Melanocyte of skin (primary cell): ENCODE data around the gene POLG2. TPM values are rescaled to one million over a fixed set of nuclear protein-coding genes. Genes with fewer than 3 reads are reported as not detected.

Experiments
- small RNA-seq, 2 donors: library from RNA; depleted of rRNA; stranded (forward); fragments of <200 nt; gene quantifications; one replicate each; pipeline ENCODE3, GENCODE V24; 2012
- total RNA-seq, 2 donors: library from RNA; depleted of rRNA; stranded (reverse); fragments of >200 nt; gene quantifications; 2 replicates each; pipeline ENCODE4 v1.2.3, GENCODE V29; 2012

POLG2 gene
- 1 to 10 TPM; 3.4 to 9.7 TPM for total RNA-seq

DNA sequence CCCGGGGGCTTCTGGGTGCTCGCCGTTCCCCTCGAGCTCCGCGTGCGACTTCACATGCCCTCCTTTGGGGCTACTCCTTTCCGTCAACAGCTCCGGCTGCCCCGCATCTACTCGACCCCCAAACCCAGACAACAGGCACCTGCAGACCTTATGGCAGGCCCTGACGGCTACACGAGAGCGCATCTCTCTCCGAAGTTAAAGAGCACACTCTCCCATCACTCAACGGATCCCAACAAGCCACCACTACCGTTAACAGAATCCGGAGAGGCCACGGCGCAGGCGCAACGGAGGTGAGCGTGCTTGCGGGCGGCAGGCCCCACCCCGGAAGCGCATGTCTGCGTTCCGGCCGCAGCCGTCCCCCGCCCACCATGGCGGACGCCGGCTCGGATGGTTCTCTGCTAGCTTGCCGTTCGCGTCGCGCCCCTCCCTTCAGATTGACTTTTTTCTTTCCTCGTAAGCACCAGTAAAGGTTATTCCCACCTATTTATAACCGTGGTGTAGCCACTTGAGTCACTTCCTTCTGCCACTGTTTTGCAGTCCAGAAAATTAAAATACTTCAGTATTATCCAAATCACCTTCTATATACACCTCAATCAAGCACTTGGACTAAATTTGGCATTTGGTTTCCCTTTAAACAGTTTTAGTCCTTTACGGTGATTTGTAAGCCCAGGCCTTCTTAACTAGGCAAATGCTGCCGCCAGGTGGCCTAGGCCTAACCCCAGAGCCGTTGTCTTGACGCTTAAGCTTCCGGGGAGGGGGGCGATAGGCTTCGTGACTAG lies at the start of gene POLG2:
POLG2 (minus strand) TSS at position 269 of the 779 bp plus-strand sequence; CDS start at position 183, 86 bp downstream.

DNA sequence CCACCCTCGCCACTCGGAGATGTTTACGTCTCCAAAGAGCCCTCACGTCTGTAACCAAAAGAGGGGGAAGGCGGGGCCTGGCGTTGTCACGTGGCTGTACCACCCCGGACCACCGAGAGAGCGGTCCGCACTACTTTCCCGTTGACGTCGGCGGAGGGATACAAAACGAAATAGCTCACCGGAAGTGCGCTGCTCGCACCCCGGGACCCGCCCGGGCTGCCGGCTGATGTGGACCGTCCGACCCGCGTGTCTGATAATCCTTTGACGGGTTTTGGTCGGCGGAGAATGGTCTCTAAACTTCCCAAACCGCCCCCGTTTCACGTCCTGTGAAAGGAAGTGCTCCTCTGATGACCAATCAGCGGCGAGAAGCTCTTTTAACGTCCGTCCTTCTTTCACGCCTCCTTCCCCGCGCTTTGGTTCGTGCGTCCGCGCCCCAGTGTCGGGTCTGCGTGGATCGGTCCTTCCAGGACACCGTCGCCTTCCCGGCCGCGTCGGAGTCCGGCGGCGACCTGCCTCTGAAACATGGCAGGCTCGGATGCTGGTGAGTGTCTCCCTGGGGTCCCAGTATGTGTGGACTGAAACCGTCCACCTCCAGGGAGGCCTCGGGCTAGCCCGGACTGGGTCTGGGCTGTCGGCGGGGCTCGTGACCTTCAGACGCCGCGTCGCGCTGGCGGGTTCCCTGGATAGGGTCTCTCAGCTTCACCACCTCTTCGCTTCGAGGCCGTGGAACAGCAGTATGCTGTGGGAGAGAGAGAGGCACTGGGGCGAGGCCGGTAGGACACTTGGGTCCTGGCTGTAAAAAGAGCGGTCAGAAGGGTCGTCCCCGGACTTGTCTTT lies 9.9 kb upstream of the POLG2 start, which contains the start of gene CEP95:
CEP95 (plus strand) TSS at position 402 of the 837 bp plus-strand sequence; CDS start at position 523, 121 bp downstream.

DNA sequence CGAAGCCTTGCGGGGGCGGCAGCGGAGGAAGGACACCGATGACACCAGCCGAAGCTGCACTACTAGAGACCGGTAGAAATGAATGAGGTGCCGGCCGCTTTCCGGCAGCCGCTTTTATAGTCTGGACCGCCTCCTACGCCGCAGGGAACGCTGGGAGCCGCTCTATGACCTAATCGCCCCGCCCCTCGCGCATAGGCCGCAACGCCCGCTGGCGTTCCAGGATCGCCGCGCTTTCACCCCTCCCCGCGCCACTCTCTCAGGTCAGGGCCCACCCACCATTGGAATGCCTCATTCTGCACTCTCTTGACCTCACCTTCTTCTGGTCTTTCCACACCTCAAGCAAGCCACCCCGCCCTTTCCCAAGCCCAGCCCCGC lies 9.3 kb upstream of the POLG2 start, which contains the start of gene DDX5:
DDX5 (minus strand) TSS at position 89 of the 375 bp plus-strand sequence. CDS start 170 bp downstream, outside the sequence.

DNA sequence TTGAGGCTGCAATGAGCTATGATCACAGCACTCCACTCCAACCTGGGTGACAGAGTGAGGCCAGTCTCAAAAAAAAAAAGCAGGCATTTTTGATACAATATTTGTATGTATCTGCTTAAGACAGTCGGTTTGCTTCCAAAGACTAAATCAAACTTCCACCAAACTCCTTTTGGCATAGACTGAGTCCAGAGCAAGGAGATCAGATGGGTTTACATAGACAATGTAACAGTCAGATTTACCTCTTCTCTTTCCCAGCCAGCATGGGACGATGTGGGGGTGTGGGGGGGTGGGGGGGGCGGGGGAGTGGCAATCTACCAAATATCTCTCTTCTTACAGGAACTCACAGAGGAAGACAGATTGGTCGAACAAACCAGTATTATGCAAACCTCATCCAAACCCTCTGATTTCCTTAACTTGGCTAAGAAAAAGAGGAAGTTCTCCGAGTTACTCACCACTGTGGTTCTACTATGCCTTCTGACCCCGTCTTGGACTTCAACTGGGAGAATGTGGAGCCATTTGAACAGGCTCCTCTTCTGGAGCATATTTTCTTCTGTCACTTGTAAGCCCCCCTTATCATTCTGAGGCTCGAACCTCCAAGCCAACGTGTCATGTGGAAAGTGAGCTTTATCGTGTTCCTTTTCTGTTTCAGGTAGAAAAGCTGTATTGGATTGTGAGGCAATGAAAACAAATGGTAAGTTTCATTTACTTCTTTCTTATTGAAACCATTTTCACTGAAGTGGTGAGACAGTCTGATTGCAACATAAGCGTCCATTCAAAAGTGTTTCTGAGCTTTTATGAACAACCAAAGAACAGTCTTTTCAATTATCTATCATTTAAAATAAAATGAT lies 48.0 kb downstream of the POLG2 start, which contains the start of gene MILR1:
MILR1 (plus strand) TSS at position 451 of the 848 bp plus-strand sequence; CDS start at position 505, 54 bp downstream.

Small RNAs within 50 kb of the gene (small RNA-seq; reads per million reads assigned to genes)
- 0 reads per million in 2 donors for gene ATP5MFP4

Other genes starting within 250 kb of the POLG2 start
- 10 to 100 TPM; 25.8 to 35.3 TPM for gene TEX2, start 233.8 kb downstream of the POLG2 start, total RNA-seq
- gene PECAM1, start 106.2 kb downstream of the POLG2 start, total RNA-seq: under 1 TPM in 1 of 2 donors, not detected in 1; 1.00 TPM
- 1 to 10 TPM; 1.4 to 5.0 TPM for gene MILR1, start 47.9 kb downstream of the POLG2 start, total RNA-seq
- gene DDX5, start 9.2 kb upstream of the POLG2 start, total RNA-seq: 100 to 1,000 TPM; 232 to 278 TPM
- gene CEP95, start 9.9 kb upstream of the POLG2 start, total RNA-seq: 10 to 100 TPM; 18.6 to 28.6 TPM
- gene SMURF2, start 165.3 kb upstream of the POLG2 start, total RNA-seq: 10 to 100 TPM; 16.5 to 19.6 TPM